HG03520 (cell line): Measurements from ENCODE around the gene DLGAP4.

ENCODE experiments used
- ATAC-seq: cut with Tn5 transposase; IDR thresholded peaks from one replicate; pipeline ENCODE4 v1.9.1; 2021; ENCODE audit warnings: mild to moderate bottlenecking, moderate library complexity; ENCODE audit not compliant: unreplicated experiment

The DLGAP4 gene

GRCh38 chr20:36439040-36439730 lies 133.0 kb downstream of the DLGAP4 start:
- no peak for ATAC-seq

DNA sequence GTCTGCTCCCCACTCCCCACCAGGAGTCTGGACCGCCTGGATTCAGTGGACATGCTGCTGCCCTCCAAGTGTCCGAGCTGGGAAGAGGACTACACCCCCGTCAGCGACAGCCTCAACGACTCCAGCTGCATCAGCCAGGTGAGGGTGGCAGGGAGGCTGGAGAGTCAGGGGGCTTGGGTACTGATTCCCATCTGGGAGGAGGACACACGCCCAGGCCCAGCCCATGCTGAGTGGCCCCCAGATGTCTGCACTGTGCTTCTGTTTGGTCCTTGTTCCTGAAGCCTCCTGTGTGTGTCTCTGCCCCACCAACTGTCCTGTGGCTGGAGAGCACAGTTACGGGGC lies 133.6 kb downstream of the DLGAP4 start:
- no peak for ATAC-seq

GRCh38 chr20:36440370-36441026 lies 134.4 kb downstream of the DLGAP4 start:
- ATAC-seq = no peak

GRCh38 chr20:36441027-36441414 lies 134.9 kb downstream of the DLGAP4 start:
- ATAC-seq = no peak

GRCh38 chr20:36441416-36441815 lies 135.3 kb downstream of the DLGAP4 start:
- no peak for ATAC-seq

DNA sequence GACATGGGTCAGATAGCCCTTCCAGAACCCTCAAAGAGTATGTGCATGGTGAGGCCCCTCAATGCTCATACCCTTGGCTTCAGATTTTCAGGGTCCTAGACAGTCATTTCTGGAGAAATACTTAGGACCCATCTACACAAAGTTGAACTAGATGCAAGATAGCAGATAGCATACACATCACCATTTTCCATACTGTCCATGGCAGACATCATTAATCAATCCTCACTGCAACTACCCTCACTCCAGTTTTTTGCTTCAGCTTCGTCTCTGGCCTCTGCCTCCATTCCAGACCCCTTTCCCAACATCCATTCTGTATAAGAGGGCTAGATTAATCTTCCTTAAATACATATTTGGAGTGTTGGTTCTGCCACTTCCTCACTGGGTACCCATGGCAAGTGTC lies 139.7 kb downstream of the DLGAP4 start:
- no peak for ATAC-seq

DNA sequence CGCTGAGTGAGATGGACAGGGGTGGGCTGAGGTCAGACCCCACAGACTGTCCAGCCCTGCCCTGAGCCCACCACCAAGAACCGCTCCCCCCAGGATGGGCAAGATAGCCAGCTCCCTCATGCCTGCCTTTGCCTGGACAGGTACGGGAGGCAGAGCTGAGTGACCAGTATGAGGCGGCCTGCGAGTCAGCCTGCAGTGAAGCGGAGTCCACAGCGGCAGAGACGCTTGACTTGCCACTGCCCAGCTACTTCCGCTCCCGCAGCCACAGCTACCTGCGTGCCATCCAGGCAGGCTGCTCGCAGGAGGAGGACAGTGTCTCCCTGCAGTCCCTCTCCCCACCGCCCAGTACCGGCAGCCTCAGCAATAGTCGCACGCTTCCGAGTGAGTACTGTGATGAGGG lies 140.4 kb downstream of the DLGAP4 start:
- ATAC-seq = no peak

GRCh38 chr20:36447101-36447500 lies 141.0 kb downstream of the DLGAP4 start:
- ATAC-seq = no peak

DNA sequence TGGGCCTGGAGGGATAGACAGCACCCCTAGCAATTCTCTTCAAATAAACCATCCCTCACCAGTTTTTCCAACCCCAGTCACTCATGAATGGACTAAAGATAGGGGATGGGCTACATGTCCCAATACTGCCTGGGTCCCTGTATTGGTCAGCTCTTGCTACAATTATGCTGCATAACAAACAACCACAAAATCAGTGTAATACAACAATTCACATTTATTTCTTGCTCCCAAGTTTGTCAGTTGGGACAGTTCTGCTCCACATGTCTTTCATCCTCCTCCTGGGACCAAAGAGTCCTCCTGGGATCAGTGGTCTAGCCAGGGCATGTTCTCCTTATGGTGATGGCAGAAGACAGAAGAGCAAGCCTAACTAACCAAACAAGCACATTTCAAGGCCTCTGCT lies 143.5 kb downstream of the DLGAP4 start:
- ATAC-seq = no peak

DNA sequence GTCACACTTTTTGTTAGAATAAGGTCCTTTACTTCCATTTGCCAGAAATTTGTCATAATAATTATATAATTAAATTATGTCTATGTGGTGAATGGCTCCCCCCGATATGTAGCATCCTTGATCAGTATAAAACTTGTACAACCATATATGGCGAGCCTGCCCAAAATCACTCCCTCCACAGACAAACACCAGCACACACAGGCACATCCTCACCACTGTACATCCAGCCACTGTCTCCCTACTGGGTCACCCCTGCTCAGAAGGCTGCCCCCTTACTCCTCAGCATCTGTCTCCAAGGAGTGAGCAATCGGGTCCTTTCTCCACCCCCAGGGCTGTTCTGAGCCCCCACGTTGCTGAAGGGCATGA lies 148.2 kb downstream of the DLGAP4 start:
- ATAC-seq = no peak

- ATAC-seq = no peak
Measured at GRCh38 chr20:36454698-36455427, 148.7 kb downstream of the DLGAP4 start.

- no peak for ATAC-seq
Measured at GRCh38 chr20:36455972-36456625, 150.0 kb downstream of the DLGAP4 start.

DNA sequence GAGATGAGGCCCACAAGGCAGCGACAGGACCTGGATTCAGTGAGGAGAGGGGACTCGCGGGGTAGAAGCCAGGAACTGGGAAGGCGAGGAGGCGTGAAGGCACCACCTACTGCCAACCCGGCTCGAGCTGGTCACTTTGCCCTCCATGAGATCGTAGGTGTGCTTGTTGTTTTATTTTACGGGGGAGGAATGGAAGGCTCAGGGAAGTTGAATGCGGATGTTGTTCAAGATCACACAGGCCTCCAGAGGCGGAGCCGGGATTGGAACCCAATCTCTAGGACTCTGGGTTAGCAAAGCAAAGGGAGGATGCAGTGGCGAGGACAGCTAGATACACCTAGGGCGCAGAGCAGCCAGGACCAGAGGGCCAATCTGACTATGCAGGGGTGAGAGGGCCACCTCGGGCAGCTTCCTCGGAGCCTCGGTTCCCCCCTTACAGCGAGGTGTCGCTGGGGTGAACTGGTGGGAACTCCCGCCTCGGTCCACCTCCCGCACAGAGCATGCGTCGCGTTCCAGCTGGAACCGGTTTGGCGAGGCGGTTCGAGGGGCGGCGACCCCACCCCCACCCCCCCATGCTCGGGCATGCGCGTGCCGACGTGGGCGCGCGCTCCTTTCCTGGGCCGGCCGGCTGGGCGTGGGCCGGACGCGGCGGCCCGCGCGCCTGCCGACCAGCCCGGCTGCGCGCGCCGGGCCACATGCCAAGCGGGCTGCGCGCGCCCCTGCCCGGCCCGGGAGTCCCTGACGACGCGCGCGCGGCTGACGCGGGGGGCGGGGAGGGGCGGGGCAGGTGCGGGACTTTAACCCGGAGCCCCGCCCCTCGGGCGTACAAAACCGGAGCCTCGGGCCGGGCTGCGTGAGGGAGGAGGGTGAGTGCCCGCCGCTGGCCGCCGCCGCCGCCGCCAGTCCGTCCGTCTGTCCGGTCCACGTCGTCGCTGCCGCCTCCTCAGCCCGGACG lies 154.8 kb downstream of the DLGAP4 start:
- ATAC-seq = peak; percentile 56

GRCh38 chr20:36461600-36462439 lies 155.7 kb downstream of the DLGAP4 start:
- peak; percentile 15 for ATAC-seq

- ATAC-seq = no peak
Measured at GRCh38 chr20:36462440-36463211, 156.5 kb downstream of the DLGAP4 start.

DNA sequence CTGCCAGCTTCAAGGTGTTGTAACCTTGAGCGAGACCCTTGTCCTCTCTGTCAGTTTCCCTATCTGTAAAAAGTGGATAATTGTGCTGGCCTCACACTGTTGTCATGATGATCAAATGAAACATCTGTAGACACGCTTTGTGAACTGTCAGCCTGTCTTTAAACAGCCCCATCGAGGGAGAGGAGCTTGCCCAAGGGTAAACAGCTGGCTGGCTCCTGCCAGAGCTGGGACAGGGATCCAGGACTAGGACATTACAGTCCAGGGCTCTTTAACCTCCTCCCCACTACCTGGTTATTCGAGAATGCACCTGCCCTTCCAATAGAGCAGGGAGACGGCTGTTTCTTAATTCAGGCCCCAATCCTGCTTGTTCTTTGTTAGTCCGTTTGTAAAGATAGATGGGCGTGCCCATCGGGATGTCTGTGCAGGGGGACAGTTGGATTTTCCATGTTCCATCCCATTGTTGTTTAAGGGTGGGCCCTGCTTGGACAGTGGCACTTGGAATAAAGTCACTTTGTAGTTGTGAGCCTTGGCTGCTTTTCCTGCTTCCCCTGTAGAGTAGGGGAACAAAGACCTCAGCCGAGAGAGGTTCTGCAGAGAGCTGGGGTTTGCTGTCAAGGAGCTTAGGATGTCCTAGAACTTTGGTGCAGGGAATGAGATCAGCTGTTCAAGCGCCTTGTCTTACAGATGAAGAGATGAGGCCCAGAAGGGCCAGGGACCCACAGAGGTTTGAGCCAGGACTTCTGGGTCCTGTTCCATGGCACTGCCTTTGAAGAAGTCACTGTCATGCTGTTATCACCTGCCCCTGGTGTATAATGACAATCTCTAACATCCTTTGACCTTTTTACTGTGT lies 157.3 kb downstream of the DLGAP4 start:
- ATAC-seq = no peak

DNA sequence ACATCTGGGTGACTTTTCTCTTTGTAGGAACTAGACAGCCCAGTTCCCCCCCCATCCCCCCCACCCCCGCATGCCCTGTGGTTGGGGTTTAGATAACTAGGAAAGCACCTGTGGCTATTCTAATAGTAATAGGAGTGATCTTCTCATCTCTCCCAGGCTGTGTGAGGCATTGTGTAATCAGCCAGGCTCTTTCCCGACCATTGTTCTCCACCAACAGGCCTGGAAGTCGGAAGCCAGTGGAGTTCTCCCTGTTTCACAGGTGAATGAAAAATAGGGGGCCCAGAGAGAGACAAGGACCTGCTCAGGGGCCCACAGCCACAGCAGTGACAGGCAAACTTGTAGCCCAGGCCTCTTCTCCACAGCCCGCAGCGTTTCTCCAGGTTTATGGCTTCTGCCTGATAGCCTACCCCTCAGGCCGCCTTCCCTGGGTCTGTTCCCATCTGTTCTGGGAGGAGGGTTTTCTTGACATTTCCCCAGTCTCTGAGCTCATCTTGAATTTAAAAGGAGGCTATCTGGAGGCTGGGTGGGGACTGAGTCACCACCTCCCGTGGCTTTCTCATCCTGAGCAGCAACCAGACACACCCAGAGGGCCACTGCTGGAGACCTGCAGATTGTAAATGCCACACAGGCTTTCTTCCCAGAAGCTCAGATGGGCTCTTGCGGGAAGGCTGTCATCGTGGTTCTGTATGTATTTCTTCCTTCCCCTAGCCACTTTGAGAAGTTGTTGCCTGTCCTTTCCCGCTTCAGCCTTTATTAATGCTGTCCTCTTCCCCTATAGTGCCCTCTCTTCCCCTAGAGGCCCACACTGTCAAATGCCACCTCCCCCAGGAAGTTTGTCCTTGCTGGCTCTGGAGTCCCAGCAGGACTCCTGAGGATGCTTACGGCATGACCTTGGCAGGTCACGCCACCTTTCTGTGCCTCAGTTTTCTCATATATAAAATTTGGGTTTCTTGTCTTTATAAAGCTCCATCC lies 159.3 kb downstream of the DLGAP4 start:
- no peak for ATAC-seq
